ENCODE results near the gene CXCL3. TPM values are rescaled to one million over a fixed set of nuclear protein-coding genes. Genes with fewer than 3 reads are reported as not detected.

Gene CXCL3
- total RNA-seq, 4 donors from 2014 or later, result 1.5 TPM; not detected in 3

GRCh38 chr4:74031576-74031975 lies 6.9 kb downstream of the CXCL3 start:
- no peaks in the 10 kb centered on the region for H3K4me1 ChIP-seq
- H3K27me3 ChIP-seq, result no peaks in the 10 kb centered on the region
- DNase-seq (ENCODE audit: low spot score in 2 of 2), result no peak
- no peak overlapping the region for H3K4me3 ChIP-seq
- H3K9me3 ChIP-seq, result no peaks in the 10 kb centered on the region
- no peaks in the 10 kb centered on the region for H3K36me3 ChIP-seq
- TF ChIP-seq, protein P1, sequence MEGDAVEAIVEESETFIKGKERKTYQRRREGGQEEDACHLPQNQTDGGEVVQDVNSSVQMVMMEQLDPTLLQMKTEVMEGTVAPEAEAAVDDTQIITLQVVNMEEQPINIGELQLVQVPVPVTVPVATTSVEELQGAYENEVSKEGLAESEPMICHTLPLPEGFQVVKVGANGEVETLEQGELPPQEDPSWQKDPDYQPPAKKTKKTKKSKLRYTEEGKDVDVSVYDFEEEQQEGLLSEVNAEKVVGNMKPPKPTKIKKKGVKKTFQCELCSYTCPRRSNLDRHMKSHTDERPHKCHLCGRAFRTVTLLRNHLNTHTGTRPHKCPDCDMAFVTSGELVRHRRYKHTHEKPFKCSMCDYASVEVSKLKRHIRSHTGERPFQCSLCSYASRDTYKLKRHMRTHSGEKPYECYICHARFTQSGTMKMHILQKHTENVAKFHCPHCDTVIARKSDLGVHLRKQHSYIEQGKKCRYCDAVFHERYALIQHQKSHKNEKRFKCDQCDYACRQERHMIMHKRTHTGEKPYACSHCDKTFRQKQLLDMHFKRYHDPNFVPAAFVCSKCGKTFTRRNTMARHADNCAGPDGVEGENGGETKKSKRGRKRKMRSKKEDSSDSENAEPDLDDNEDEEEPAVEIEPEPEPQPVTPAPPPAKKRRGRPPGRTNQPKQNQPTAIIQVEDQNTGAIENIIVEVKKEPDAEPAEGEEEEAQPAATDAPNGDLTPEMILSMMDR (IDR thresholded peaks at IDR 0.05), result no peak
- TF ChIP-seq EP300 (IDR thresholded peaks at IDR 0.05), result no peak
- TF ChIP-seq POLR2A (IDR thresholded peaks at IDR 0.05), result no peak
- H3K27ac ChIP-seq, result no peak overlapping the region

DNA sequence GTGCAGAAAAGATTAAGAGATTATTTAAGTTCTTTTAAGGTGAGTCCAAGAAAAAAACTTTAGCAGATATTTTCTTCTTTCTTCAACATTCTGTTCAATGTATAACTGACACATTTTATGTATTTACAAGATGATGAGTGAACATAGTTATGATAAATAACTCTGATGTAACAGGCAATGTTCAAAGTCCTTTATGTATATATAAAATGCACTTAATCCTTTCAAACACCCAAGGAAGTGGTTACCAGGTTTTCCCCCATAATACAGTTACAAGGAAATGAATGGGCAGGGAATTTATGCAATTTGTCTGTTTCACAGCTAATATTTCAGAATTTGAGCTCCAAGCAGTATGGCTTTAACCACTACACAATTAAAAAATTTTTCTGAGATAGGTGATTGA lies 8.2 kb downstream of the CXCL3 start:
- no peak overlapping the region for H3K27ac ChIP-seq
- peaks cover 0 to 9% (median 0%) of the 10 kb centered on the region in 4 donors for H3K9me3 ChIP-seq
- TF ChIP-seq EP300 (IDR thresholded peaks at IDR 0.05), result no peak
- TF ChIP-seq, protein P1 (IDR thresholded peaks at IDR 0.05), result no peak
- no peak for TF ChIP-seq POLR2A (IDR thresholded peaks at IDR 0.05)
- DNase-seq (ENCODE audit: low spot score in 2 of 2), result no peak
- H3K4me3 ChIP-seq, result no peak overlapping the region
- no peaks in the 10 kb centered on the region for H3K27me3 ChIP-seq
- H3K36me3 ChIP-seq, result no peaks in the 10 kb centered on the region
- H3K4me1 ChIP-seq, result no peaks in the 10 kb centered on the region

DNA sequence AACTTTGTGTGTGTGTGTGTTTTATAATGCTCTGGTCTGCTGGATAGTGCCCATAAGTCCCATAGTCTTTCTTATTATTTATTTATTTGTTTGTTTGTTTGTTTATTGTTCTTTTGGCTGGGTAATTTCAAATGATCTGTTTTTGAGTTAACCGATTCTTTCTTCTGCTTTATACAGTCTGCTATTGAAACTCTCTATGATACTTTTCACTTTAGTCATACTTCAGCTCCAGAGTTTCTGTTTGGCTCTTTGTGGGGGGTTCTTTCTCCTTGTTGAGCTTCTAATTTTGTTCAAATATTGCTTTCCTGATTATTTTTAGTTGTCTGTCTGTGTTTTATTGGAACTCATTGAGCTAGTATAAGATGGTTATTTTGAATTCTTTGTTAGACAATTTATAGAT lies 10.0 kb downstream of the CXCL3 start:
- H3K4me1 ChIP-seq, result no peaks in the 10 kb centered on the region
- no peak overlapping the region for H3K27ac ChIP-seq
- no peak for DNase-seq (ENCODE audit: low spot score in 2 of 2)
- 35 to 54% methylated on average over 1 of the region's 1 CpG for WGBS, 2 donors
- TF ChIP-seq POLR2A (IDR thresholded peaks at IDR 0.05) (no peak), EP300 (IDR thresholded peaks at IDR 0.05) (no peak)
- TF ChIP-seq, protein P1 (IDR thresholded peaks at IDR 0.05), result no peak
- no peaks in the 10 kb centered on the region for H3K27me3 ChIP-seq
- H3K9me3 ChIP-seq, result peaks cover 0 to 10% (median 0%) of the 10 kb centered on the region in 4 donors
- no peak overlapping the region for H3K4me3 ChIP-seq
- H3K36me3 ChIP-seq, result no peaks in the 10 kb centered on the region

- no peak overlapping the region for H3K4me3 ChIP-seq
- 72 to 75% methylated on average over 2 of the region's 2 CpGs for WGBS, 2 donors
- no peaks in the 10 kb centered on the region for H3K27me3 ChIP-seq
- peaks cover 0 to 10% (median 0%) of the 10 kb centered on the region in 4 donors for H3K9me3 ChIP-seq
- DNase-seq (ENCODE audit: low spot score in 2 of 2), result no peak
- TF ChIP-seq, protein P1 (IDR thresholded peaks at IDR 0.05), result no peak
- TF ChIP-seq EP300 (IDR thresholded peaks at IDR 0.05), result no peak
- TF ChIP-seq POLR2A (IDR thresholded peaks at IDR 0.05), result no peak
- no peaks in the 10 kb centered on the region for H3K4me1 ChIP-seq
- H3K27ac ChIP-seq, result no peak overlapping the region
- H3K36me3 ChIP-seq, result no peaks in the 10 kb centered on the region
Measured at GRCh38 chr4:74023709-74024108, 14.8 kb downstream of the CXCL3 start.

DNA sequence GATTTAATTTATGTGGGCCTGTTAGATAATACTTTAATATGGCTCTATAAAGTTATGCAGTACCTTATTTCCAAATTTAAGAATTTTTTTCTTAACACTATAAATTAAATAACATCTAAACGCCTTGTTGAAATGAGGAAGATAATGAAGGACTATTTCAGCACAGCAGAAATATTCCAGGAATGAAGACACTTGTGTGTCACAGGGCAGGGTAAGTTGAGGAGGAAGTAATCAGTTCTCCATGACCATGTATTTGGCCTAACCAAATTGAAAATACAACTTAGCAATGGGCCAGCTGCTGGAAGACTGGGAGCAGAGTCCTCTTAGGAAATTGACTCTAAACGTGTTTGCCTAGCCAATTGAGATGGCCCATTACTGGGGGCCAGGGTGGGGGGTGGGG lies 16.9 kb downstream of the CXCL3 start:
- 41 to 51% methylated on average over 2 of the region's 2 CpGs for WGBS, 2 donors
- Histone ChIP-seq H3K4me3 (no peak overlapping the region), H3K9me3 (peaks cover 0 to 10% (median 0%) of the 10 kb centered on the region in 4 donors), H3K27me3 (no peaks in the 10 kb centered on the region), H3K4me1 (no peaks in the 10 kb centered on the region), H3K27ac (no peak overlapping the region), H3K36me3 (no peaks in the 10 kb centered on the region)
- DNase-seq (ENCODE audit: low spot score in 2 of 2), result no peak
- TF ChIP-seq EP300 (IDR thresholded peaks at IDR 0.05), result no peak
- no peak for TF ChIP-seq POLR2A (IDR thresholded peaks at IDR 0.05)
- TF ChIP-seq, protein P1 (IDR thresholded peaks at IDR 0.05), result no peak

All from tibial nerve (tissue), 4 donors.